ENCODE data around the gene CRYBA1. TPM values are rescaled to one million over a fixed set of nuclear protein-coding genes. Genes with fewer than 3 reads are reported as not detected.

The CRYBA1 gene
- total RNA-seq, 1 experiment from 2014 or later: not detected

DNA sequence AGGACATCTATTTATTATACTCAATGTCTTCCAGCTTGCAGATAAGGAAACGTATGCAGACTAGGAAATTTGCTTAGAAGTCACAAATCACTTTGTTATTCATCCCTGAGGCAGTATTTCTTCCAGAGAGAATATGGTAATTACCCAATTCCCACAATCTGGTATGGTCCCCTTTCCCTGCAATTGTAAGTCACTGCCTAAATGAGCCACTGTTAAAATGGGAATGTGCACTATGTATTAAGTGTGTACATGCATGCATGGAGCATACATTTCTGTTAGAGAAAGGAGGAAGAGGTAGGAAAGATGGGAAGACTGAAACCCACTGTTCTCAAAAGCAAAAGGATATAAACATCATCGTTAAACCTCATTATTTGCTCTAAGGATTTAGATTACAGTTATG, 37.3 kb downstream of the CRYBA1 start:
- no peak for ATAC-seq
- peaks cover 36 to 70% of the 10 kb centered on the region in 2 experiments for H3K36me3 ChIP-seq (ENCODE audit: control insufficient read depth in 1 of 2, insufficient read depth in 2 of 2, low read length in 2 of 2)
- no peaks in the 10 kb centered on the region for H3K9me3 ChIP-seq (ENCODE audit: control insufficient read depth in 1 of 2, insufficient read depth in 1 of 2, low read depth in 1 of 2, low read length in 2 of 2)
- H3K27me3 ChIP-seq (ENCODE audit: insufficient read depth, low read length): no peaks in the 10 kb centered on the region
- H3K27ac ChIP-seq (ENCODE audit: low read depth, low read length): no peak overlapping the region
- no TSS peak for BruUV-seq (replicated peaks)
- H3K79me2 ChIP-seq (ENCODE audit: insufficient read depth, low read length): peaks cover 100% of the 10 kb centered on the region
- no peak overlapping the region for H2AFZ ChIP-seq (ENCODE audit: low read depth, low read length, poor library complexity, severe bottlenecking)
- DNase-seq (ENCODE audit: low read depth, low spot score): no peak
- RAD21 ChIA-PET (ENCODE audit: low non-redundant PET in 1 of 2, low total read pairs in 2 of 2, uncharacterized antibody in 2 of 2, unreplicated experiment in 2 of 2): no interaction called here
- H3K9me2 ChIP-seq (ENCODE audit: insufficient read depth): no peaks in the 10 kb centered on the region
- H4K20me1 ChIP-seq (ENCODE audit: insufficient read depth): peaks cover 61% of the 10 kb centered on the region
- H3K4me2 ChIP-seq (ENCODE audit: low read length): no peak overlapping the region
- H3K4me3 ChIP-seq (replicated peaks in 1 of 2; ENCODE audit: low read depth in 1 of 2, low read length in 2 of 2): no peak overlapping the region
- POLR2A ChIA-PET: interaction anchor here (1.3 kb wide), 1 partner anchor 10 kb away, joined by 5 read pairs; the partner anchor contains the start of gene NUFIP2
- no peak overlapping the region for H3K9ac ChIP-seq (ENCODE audit: low read length)
- H3K4me1 ChIP-seq (ENCODE audit: control insufficient read depth in 1 of 2, insufficient read depth in 2 of 2, low read length in 2 of 2): no peaks in the 10 kb centered on the region
- CTCF ChIA-PET: no interaction called here
- TF ChIP-seq SP1 (IDR thresholded peaks at IDR 0.05; ENCODE audit: low read depth): no peak
- TF ChIP-seq ZNF274 (IDR thresholded peaks at IDR 0.05; ENCODE audit: low read depth, low read length): no peak
- TF ChIP-seq SRF (IDR thresholded peaks at IDR 0.05; ENCODE audit: low read depth): no peak
- TF ChIP-seq, protein P1, sequence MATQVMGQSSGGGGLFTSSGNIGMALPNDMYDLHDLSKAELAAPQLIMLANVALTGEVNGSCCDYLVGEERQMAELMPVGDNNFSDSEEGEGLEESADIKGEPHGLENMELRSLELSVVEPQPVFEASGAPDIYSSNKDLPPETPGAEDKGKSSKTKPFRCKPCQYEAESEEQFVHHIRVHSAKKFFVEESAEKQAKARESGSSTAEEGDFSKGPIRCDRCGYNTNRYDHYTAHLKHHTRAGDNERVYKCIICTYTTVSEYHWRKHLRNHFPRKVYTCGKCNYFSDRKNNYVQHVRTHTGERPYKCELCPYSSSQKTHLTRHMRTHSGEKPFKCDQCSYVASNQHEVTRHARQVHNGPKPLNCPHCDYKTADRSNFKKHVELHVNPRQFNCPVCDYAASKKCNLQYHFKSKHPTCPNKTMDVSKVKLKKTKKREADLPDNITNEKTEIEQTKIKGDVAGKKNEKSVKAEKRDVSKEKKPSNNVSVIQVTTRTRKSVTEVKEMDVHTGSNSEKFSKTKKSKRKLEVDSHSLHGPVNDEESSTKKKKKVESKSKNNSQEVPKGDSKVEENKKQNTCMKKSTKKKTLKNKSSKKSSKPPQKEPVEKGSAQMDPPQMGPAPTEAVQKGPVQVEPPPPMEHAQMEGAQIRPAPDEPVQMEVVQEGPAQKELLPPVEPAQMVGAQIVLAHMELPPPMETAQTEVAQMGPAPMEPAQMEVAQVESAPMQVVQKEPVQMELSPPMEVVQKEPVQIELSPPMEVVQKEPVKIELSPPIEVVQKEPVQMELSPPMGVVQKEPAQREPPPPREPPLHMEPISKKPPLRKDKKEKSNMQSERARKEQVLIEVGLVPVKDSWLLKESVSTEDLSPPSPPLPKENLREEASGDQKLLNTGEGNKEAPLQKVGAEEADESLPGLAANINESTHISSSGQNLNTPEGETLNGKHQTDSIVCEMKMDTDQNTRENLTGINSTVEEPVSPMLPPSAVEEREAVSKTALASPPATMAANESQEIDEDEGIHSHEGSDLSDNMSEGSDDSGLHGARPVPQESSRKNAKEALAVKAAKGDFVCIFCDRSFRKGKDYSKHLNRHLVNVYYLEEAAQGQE (IDR thresholded peaks at IDR 0.05; ENCODE audit: low read depth): no peak
- no peak for TF ChIP-seq CEBPB (IDR thresholded peaks at IDR 0.05; ENCODE audit: low read depth)
- no peak for TF ChIP-seq EZH2 (IDR thresholded peaks at IDR 0.05)
- TF ChIP-seq POLR2AphosphoS5 (IDR thresholded peaks at IDR 0.05; ENCODE audit: low read depth, low read length): no peak
- no peak for TF ChIP-seq YY1 (IDR thresholded peaks at IDR 0.05; ENCODE audit: extremely low read depth, insufficient replicate concordance, low read depth, low read length)
- TF ChIP-seq JUND (IDR thresholded peaks at IDR 0.05): no peak
- TF ChIP-seq EZH2phosphoT487 (IDR thresholded peaks at IDR 0.05; ENCODE audit: borderline replicate concordance): no peak
- no peak for TF ChIP-seq EGR1 (IDR thresholded peaks at IDR 0.05; ENCODE audit: low read depth)
- intact Hi-C loops (cut with micrococcal nuclease): no loop called here
